Ramos (cell line): ENCODE data around the gene CTXN1.

Source experiments
- in situ Hi-C: fragments of 300-500 bp; cut with MboI; formaldehyde crosslinking; loops from one replicate; pipeline ENCODE4 v1.14.3; 2022; ENCODE audit warnings: low sequenced_read_pairs; ENCODE audit not compliant: unreplicated experiment

The CTXN1 gene

GRCh38 chr19:7916955-7917266 is 9.0 kb downstream of the CTXN1 start:
- in situ Hi-C loops = no loop called here

GRCh38 chr19:7916103-7916954 is 9.6 kb downstream of the CTXN1 start:
- in situ Hi-C loops = no loop called here

GRCh38 chr19:7915250-7916102 is 10.5 kb downstream of the CTXN1 start:
- in situ Hi-C loops = no loop called here

- in situ Hi-C loops = no loop called here
Measured at GRCh38 chr19:7914598-7915045, 11.3 kb downstream of the CTXN1 start, which contains the start of gene TGFBR3L. Gene TGFBR3L (plus strand): TSS chr19:7914830.

- in situ Hi-C loops = no loop called here
Measured at GRCh38 chr19:7914099-7914498, 11.8 kb downstream of the CTXN1 start.

- in situ Hi-C loops = no loop called here
Measured at GRCh38 chr19:7913652-7914051, 12.3 kb downstream of the CTXN1 start.

GRCh38 chr19:7912697-7913564 is 13.0 kb downstream of the CTXN1 start:
- in situ Hi-C loops = no loop called here

- in situ Hi-C loops = no loop called here
Measured at GRCh38 chr19:7912144-7912696, 13.7 kb downstream of the CTXN1 start.

GRCh38 chr19:7911508-7912143 is 14.3 kb downstream of the CTXN1 start:
- in situ Hi-C loops = no loop called here

GRCh38 chr19:7910321-7911161 is 15.4 kb downstream of the CTXN1 start:
- in situ Hi-C loops = no loop called here

- in situ Hi-C loops = no loop called here
Measured at GRCh38 chr19:7909471-7910067, 16.4 kb downstream of the CTXN1 start.

- in situ Hi-C loops = no loop called here
Measured at GRCh38 chr19:7908742-7909461, 17.0 kb downstream of the CTXN1 start.

- in situ Hi-C loops = no loop called here
Measured at GRCh38 chr19:7908078-7908699, 17.7 kb downstream of the CTXN1 start.

- in situ Hi-C loops = no loop called here
Measured at GRCh38 chr19:7907544-7907943, 18.4 kb downstream of the CTXN1 start.

GRCh38 chr19:7907122-7907521 is 18.8 kb downstream of the CTXN1 start:
- in situ Hi-C loops = no loop called here

- in situ Hi-C loops = no loop called here
Measured at GRCh38 chr19:7905859-7906258, 20.1 kb downstream of the CTXN1 start.

- in situ Hi-C loops = no loop called here
Measured at GRCh38 chr19:7905268-7905667, 20.7 kb downstream of the CTXN1 start.
